Calu3 (cell line): ENCODE measurements around the gene FAM83E. TPM values are rescaled to one million over a fixed set of nuclear protein-coding genes. Genes with fewer than 3 reads are reported as not detected.

Experiments used
- BruUV-seq: library from RNA; stranded (reverse); fragments of 400-500 nt; replicated peaks from 2 replicates; lab custom pipeline; 2021; lab: Mats Ljungman, UMichigan
- CTCF ChIA-PET: fragments of 300-600 bp; sonication (Branson Sonifier 250); formaldehyde crosslinking; loops from one replicate; lab custom pipeline; 2022; ENCODE audit warnings: antibody characterized with exemption; lab: Charles Lee
- DNase-seq: peaks from one replicate; pipeline ENCODE4 v3.0.0; 2022
- H3K27ac Mint-ChIP-seq: one replicate; pipeline ENCODE4 v1.8.0; 2022; ENCODE audit warnings: mixed read lengths; ENCODE audit not compliant: unreplicated experiment
- H3K27me3 Mint-ChIP-seq: one replicate; pipeline ENCODE4 v1.8.0; 2022; ENCODE audit warnings: mixed read lengths; ENCODE audit not compliant: unreplicated experiment
- H3K36me3 Mint-ChIP-seq: one replicate; pipeline ENCODE4 v1.8.0; 2022; ENCODE audit warnings: mild to moderate bottlenecking, moderate library complexity, mixed read lengths; ENCODE audit not compliant: insufficient read depth, unreplicated experiment
- H3K4me1 Mint-ChIP-seq: one replicate; pipeline ENCODE4 v1.8.0; 2022; ENCODE audit warnings: mild to moderate bottlenecking, low read depth, mixed read lengths; ENCODE audit not compliant: unreplicated experiment
- H3K4me3 Mint-ChIP-seq: one replicate; pipeline ENCODE4 v1.8.0; 2022; ENCODE audit warnings: mild to moderate bottlenecking, low read depth, moderate library complexity, mixed read lengths; ENCODE audit not compliant: unreplicated experiment
- H3K9me3 Mint-ChIP-seq: one replicate; pipeline ENCODE4 v1.8.0; 2022; ENCODE audit warnings: low read depth, mixed read lengths; ENCODE audit not compliant: unreplicated experiment
- intact Hi-C: fragments of 100-400 bp; cut with micrococcal nuclease; formaldehyde crosslinking; loops from one replicate; pipeline ENCODE4 v1.10.0; 2022; ENCODE audit not compliant: unreplicated experiment
- total RNA-seq: library from RNA; stranded (reverse); gene quantifications from 2 replicates; pipeline ENCODE4 v1.2.3, GENCODE V29; 2022
- TF ChIP-seq, protein P1 (sequence below): fragments of 200-600 bp; IDR thresholded peaks from one replicate; pipeline ENCODE4 v1.8.0; 2022; ENCODE audit warnings: antibody characterized with exemption; ENCODE audit not compliant: unreplicated experiment

FAM83E gene
- total RNA-seq, 1 experiment from 2014 or later: 8.2 TPM

DNA sequence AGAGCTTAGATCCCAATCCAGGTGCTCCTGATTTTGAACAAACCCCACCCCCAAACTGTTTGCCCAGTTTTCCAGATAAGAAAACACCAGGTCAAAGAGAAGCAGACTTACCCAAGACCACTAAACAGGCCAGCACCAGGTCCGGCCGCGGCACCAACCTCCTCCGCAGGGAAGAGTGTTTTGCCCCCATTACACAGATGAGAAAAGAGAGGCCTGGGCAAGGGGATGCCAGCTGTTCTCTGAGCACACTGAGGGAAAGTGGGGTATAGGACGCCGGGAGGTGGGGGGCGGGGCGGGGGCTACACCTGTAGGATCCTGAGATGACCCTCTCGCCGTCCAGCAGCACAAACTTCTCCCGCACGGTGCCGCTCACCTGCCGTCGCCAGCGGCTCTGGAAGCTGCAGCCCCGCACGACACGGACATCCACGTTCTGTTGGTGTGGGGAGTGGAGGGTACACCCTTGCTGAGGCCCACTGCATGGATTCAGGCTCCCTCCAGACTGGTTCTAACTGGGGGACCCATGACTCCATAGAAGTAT, 5.2 kb downstream of the FAM83E start:
- no peak overlapping the region for H3K4me3 Mint-ChIP-seq
- H3K9me3 Mint-ChIP-seq: no peaks in the 10 kb centered on the region
- no peaks in the 10 kb centered on the region for H3K27me3 Mint-ChIP-seq
- TF ChIP-seq, protein P1, sequence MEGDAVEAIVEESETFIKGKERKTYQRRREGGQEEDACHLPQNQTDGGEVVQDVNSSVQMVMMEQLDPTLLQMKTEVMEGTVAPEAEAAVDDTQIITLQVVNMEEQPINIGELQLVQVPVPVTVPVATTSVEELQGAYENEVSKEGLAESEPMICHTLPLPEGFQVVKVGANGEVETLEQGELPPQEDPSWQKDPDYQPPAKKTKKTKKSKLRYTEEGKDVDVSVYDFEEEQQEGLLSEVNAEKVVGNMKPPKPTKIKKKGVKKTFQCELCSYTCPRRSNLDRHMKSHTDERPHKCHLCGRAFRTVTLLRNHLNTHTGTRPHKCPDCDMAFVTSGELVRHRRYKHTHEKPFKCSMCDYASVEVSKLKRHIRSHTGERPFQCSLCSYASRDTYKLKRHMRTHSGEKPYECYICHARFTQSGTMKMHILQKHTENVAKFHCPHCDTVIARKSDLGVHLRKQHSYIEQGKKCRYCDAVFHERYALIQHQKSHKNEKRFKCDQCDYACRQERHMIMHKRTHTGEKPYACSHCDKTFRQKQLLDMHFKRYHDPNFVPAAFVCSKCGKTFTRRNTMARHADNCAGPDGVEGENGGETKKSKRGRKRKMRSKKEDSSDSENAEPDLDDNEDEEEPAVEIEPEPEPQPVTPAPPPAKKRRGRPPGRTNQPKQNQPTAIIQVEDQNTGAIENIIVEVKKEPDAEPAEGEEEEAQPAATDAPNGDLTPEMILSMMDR: no peak
- intact Hi-C loops: no loop called here
- DNase-seq: no peak
- no peak overlapping the region for H3K27ac Mint-ChIP-seq
- CTCF ChIA-PET: interaction anchor here (0.6 to 1.8 kb wide), 7 partner anchors 9 to 276 kb away, joined by 3 to 13 read pairs (median 5); partner anchors contain the start of genes RPL18 and SPHK2
- peaks cover 14% of the 10 kb centered on the region for H3K4me1 Mint-ChIP-seq
- no TSS peak for BruUV-seq
- peaks cover 22% of the 10 kb centered on the region for H3K36me3 Mint-ChIP-seq

DNA sequence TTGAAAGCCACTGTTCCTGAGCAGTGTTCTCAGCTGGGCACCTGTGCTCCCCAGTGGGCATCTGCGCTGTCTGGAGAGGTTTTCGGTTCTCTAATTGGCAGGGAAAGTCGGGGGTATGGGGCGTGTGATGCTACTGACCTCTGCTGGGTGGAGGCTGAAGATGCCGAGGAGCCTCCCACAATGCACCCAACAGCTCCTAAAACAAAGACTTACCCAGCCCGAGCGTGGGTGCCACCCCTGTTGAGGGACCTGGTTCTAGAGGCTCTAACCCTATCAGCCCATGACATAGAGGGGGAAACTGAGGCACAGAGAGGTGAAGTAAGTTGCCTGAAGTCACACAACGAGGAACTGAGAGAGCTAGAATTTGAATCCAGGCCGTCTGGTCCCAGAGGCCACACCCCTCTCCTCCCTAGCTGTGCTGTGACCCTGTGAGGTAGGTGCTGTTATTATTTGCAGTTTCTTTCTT, 6.0 kb downstream of the FAM83E start:
- Mint-ChIP-seq H3K27ac (no peak overlapping the region), H3K4me3 (no peak overlapping the region), H3K4me1 (peaks cover 6% of the 10 kb centered on the region), H3K27me3 (no peaks in the 10 kb centered on the region), H3K36me3 (peaks cover 14% of the 10 kb centered on the region), H3K9me3 (no peaks in the 10 kb centered on the region)
- intact Hi-C loops: no loop called here
- BruUV-seq: no TSS peak
- TF ChIP-seq, protein P1: peak; percentile 54
- CTCF ChIA-PET: interaction anchor here (0.6 to 1.8 kb wide), 17 partner anchors 8 to 438 kb away, joined by 3 to 13 read pairs (median 4); partner anchors contain the start of genes KDELR1, RPL18, SPHK2 and ZSWIM9
- DNase-seq: peak; percentile 66

DNA sequence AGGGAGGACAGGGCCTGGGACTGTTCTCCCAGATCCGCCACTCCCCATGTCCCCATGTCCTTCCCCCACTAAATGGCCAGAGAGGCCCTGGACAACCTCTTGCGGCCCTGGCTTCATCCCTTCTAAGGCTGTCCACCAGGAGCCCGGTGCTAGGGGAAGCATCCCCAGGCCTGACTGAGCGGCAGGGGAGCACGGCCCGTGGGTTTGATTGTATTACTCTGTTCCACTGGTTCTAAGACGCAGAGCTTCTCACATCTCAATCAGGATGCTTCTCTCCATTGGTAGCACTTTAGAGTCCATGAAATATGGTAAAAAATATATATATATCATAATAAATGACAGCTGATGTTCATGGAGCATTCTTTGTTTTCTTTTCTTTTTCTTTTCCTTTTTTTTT, 7.5 kb downstream of the FAM83E start:
- CTCF ChIA-PET: no interaction called here
- BruUV-seq: no TSS peak
- Mint-ChIP-seq H3K36me3 (peaks cover 6% of the 10 kb centered on the region), H3K27ac (no peak overlapping the region), H3K4me1 (no peaks in the 10 kb centered on the region), H3K9me3 (no peaks in the 10 kb centered on the region), H3K27me3 (no peaks in the 10 kb centered on the region), H3K4me3 (no peak overlapping the region)
- TF ChIP-seq, protein P1: no peak
- no peak for DNase-seq
- intact Hi-C loops: no loop called here

DNA sequence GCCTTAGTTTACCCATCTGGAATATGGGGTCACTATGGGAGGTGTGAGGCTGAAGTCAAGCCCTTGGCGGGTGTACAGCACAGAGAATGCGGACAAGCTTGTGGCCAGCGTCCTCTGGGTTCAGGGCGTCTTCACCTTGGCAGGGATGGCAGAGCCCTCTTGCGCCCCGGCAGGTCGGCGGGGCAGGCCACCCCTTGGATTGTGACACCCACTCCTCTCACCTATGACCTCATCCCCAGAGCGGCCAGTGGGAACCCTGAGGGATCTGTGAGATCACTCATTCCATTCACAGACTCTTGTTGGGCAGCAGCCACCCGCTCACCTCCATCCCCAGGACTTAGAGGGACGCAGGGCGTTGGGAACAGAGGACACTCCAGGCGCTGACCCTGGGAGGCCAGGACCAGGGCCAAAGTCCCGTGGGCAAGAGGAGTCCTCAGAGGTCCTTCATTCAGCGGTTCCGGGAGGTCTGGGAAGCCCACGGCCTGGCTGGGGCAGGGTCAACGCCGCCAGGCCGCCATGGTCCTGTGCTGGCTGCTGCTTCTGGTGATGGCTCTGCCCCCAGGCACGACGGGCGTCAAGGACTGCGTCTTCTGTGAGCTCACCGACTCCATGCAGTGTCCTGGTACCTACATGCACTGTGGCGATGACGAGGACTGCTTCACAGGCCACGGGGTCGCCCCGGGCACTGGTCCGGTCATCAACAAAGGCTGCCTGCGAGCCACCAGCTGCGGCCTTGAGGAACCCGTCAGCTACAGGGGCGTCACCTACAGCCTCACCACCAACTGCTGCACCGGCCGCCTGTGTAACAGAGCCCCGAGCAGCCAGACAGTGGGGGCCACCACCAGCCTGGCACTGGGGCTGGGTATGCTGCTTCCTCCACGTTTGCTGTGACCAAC, 8.2 kb downstream of the FAM83E start, which contains the start of gene SPACA4:
SPACA4 (plus strand) TSS at position 280 of the 896 bp plus-strand sequence; CDS start at position 517, 237 bp downstream.
- TF ChIP-seq, protein P1: no peak
- intact Hi-C loops: no loop called here
- peaks cover 10% of the 10 kb centered on the region for H3K36me3 Mint-ChIP-seq
- no peaks in the 10 kb centered on the region for H3K9me3 Mint-ChIP-seq
- no TSS peak for BruUV-seq
- DNase-seq: no peak
- H3K27ac Mint-ChIP-seq: no peak within 1 kb of the TSS
- no peaks in the 10 kb centered on the region for H3K27me3 Mint-ChIP-seq
- no peak within 1 kb of the TSS for H3K4me3 Mint-ChIP-seq
- CTCF ChIA-PET: interaction anchor here (1.2 kb wide), 2 partner anchors 14 to 119 kb away, joined by 3 to 6 read pairs; no protein-coding TSS in a partner anchor
- no peaks in the 10 kb centered on the region for H3K4me1 Mint-ChIP-seq
